GM19324 (cell line): ENCODE measurements around the gene POLD3.
"Not testable (repeated sequence)": the region's sequence is repeated elsewhere in the genome, so short reads cannot be mapped to it uniquely, and the experiment has no call there.

ENCODE experiments used
- ATAC-seq: cut with Tn5 transposase; IDR thresholded peaks from one replicate; pipeline ENCODE4 v1.9.1; 2021; ENCODE audit warnings: mild to moderate bottlenecking, moderate library complexity; ENCODE audit not compliant: unreplicated experiment, low FRiP score

The POLD3 gene

GRCh38 chr11:74579577-74580270, 12.7 kb upstream of the POLD3 start:
- ATAC-seq: no peak

DNA sequence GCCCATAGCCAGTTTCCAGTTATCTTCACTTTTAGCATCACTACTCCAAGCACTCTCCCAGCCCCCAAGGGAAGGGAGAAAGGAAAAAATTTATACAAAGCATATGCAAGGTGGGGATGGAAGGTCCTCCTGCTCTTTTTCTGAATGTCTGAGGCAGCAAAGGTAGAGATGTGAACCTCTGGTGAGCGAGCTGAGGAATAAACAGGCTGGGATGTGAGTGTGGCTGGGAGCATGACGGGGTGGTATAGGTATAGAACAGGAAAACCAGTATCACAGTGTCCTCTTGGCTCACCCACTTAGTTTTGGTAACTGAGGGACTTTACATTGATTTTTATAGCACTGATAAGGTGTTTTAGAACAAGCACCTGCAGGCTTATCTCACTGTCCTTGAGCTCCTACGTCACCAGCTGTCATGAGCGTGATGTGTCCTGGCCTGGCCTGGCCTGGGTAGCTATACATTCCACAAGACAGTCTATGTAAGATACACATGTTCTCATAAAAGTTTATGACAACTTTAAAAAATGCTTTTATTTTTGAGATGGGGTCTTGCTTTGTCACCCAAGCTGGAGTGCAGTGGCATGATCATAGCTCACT, 10.3 kb upstream of the POLD3 start:
- ATAC-seq: no peak

DNA sequence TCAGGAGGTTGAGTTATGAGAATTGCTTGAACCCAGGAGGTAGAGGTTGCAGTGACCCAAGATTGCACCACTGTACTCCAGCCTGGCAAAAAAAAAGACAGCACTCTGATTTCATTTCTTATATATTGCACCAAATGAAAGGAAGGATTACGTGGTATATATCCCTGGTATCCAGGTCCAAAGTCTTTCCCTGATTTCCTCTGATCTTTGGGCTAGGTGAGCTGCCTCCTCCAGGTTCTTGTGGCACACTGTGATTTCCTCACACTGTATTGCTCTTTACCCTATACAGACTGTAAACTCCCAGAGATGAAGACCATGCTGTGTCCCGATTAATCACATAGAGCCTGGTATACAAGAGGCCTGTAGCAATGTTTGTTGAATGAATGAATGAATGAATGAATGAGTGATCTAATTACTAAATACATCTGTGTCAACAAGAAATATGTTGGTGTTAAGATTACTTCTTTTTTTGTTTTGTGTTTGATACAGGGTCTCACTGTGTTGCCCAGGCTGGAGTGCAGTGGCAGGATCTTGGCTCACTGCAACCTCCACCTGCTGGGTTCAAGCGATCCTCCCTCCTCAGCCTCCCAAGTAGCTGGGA, 9.3 kb upstream of the POLD3 start:
- no peak for ATAC-seq

GRCh38 chr11:74590492-74590891, 1.9 kb upstream of the POLD3 start:
- ATAC-seq: not testable (repeated sequence)

DNA sequence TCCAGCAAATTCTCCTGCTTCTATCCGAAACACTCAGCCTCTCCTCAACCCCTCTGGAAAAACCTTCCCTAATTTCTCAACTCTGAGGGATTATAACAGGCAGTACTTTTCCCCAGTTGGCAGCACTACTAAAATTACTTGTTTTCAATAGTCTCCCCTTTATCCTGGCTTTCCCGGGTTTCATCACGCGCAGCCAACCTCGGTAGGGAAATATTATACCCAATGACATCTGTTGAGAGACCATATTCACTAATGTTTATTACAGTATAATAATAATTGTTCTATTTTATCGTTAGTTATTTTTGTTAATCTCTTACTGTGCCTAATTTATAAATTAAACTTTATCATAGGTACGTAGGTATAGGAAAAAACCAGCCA, 330 bp upstream of the POLD3 start:
- no peak for ATAC-seq

DNA sequence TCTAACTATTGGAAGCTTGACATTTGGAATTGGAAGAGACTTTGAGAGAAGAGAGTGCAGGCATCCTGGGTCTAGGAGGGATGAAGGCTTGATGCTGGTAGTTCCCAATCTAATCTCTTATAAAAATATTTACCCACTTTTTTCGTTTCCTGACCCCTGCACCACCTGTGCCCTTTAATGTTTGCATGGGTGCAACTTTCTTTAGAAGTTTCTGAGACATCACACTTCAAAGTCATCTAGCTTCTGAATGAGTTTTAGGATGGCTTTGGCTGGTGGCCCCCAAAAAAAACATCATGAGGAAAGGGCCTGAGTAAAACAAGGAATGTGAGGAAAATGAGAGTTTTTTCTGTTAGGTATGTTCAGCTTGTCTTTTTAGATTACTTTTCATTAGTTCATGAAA, 1.1 kb downstream of the POLD3 start:
- no peak for ATAC-seq

DNA sequence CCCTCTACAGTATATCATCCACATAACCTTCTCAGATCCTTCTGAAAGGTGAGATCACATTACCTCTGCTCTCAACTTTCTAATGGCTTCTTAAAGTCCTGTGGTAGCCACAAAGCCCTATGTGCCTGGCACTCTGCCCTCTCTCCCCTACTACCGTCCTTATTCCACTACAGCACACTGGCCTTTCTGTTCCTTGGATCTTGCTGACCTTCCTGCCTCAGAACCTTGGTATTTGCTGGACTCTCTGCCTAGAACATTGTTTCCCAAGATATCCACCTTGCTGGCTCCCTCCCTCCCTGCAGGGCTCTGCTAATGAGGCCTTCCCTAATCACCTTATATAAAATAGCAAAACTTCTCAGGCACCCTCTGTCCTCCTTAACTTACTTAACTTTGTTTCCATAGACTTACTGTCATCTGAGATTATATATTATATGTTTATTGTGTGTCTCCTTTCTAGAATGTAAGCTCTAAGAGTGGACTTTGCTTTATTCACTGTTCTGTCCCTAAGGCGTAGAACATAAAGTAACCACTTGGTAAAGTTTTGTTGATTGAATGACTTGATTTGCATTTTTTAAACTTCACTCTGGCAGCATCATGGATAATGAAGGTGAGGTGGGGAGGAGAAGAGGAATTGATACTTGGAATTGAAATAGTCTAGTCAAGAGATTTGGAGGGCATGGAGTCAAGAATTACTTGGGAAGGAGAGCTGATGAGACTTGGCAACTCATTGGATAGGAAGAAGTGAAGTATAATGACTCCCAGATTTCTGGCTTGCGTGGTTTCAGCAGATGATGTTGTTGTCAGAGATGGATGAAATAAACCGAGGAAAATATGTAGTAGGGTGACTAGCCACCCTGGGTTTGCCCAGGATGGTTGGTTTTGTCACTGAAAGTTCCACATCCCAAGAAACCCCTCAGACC, 10.5 kb downstream of the POLD3 start:
- ATAC-seq: no peak

DNA sequence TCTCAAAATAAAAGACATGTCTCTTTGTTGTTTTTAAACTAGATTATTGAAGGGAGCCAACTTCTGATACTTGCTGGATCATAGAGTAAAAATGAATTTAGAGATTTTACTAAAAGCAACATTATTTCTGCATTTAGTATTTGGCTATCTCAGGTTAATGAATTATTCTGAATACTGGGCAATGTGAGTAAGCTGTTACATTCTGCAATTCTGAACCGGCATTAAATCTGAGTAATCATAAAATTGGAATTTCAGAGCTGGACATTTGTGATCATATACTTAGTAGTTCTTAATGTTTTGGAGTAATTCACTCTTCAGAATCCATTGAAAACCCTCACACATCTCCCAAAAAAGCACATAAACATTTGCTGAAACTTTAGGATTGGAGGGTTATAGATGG, 11.5 kb downstream of the POLD3 start:
- no peak for ATAC-seq

DNA sequence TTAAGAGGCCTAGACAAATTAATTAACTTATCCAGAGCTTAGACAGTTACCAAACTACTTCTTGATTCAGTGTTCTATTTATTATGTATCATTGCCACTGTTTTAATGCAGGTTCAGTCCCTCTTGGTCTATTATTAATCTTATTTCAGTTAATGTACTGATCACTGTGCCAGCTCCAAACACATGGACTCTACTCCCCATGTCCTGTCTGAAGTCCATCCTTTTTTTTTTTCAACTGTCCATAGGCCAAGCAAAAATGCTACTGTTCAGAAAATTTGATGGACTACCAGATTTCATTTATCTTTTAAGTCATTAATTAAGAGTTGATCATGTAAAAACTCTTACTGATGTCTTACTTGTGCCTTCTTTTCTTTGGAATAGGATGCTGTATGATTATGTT, 11.9 kb downstream of the POLD3 start:
- no peak for ATAC-seq

DNA sequence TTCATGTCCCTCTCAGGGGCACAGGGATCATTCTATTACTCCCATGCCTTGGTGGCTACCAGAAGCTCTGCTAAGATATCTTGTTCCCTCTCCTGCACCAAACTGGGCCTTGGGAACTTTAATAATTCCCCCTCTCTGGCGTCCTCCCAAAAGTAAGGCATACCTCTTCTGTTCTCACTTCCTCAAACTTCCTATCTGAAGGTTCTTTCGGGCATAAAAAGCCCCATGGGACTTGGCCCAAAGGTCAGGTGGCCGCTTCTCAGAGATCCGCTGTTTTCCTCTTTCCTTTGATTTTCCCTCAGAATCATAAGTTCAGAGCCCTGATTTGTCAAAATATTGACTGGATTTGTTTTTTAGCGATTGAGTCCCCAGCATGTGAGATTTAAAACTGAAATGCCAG, 13.0 kb downstream of the POLD3 start:
- ATAC-seq: no peak

- ATAC-seq: no peak
These were observed 16.0 kb downstream of the POLD3 start for GRCh38 chr11:74608431-74608830.

GRCh38 chr11:74611369-74611861, 19.0 kb downstream of the POLD3 start:
- ATAC-seq: no peak

DNA sequence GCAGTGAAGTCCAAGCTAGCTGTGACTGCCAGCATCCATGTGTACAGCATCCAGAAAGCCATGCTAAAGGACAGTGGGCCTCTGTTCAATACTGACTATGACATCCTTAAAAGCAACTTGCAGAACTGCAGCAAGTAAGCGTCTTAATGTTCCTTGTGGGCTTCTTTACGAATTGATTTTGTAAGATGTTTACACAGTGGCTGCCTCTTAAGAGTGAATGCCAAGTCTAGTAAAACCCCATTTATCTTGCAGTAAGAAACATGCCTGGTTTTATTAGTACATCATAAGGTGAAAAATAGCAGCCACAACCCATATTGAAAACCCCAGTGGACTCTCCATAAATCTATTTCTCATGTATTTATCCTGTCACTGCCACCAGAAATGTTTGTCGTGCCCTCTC, 20.5 kb downstream of the POLD3 start:
- ATAC-seq: no peak

GRCh38 chr11:74615311-74615710, 22.9 kb downstream of the POLD3 start:
- no peak for ATAC-seq

GRCh38 chr11:74615988-74616387, 23.6 kb downstream of the POLD3 start:
- ATAC-seq: no peak

- no peak for ATAC-seq
These were observed 28.1 kb downstream of the POLD3 start for GRCh38 chr11:74620531-74620930.

DNA sequence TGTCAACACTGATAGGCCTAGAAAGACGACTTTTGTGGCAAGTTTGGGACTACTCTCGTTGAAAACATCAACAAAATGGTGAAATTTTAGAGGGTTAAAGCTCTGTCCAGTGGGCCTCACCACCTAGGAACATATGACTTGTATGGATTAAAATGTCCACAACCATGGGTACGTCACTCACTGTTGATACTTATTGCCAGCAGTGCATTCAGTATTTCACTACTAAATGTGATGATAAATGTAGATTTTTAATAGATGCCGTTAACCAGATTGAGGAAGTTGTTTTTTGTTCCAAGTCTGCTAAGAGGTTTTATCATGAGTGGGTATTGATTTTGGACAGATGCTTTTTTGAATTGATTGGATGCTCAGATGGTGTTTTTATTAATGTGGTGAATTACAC, 33.7 kb downstream of the POLD3 start:
- no peak for ATAC-seq

GRCh38 chr11:74626604-74627003, 34.2 kb downstream of the POLD3 start:
- no peak for ATAC-seq

GRCh38 chr11:74627381-74627780, 35.0 kb downstream of the POLD3 start:
- ATAC-seq: no peak

- no peak for ATAC-seq
These were observed 37.7 kb downstream of the POLD3 start for GRCh38 chr11:74630043-74630442.
